ENCODE data around the gene CCDC181. TPM values are rescaled to one million over a fixed set of nuclear protein-coding genes. Genes with fewer than 3 reads are reported as not detected.

CCDC181 gene
- total RNA-seq, 120 experiments from 2014 or later = 3.7 to 15.9 (median 10.7) TPM

Other genes with a start within 250 kb of the CCDC181 start
- 10 to 100 TPM; 15.3 to 50.1 (median 28.3) TPM for gene NME7, start 59.7 kb downstream of the CCDC181 start, total RNA-seq
- 10 to 100 TPM; 20.9 to 36.7 (median 29.5) TPM for gene BLZF1, start 59.3 kb downstream of the CCDC181 start, total RNA-seq
- gene SLC19A2, start 58.5 kb upstream of the CCDC181 start, total RNA-seq = 10 to 100 TPM in 7 of 120 experiments, 1 to 10 TPM in 113; 4.5 to 12.7 (median 7.8) TPM
- gene F5, start 159.0 kb upstream of the CCDC181 start, total RNA-seq = 1 to 10 TPM in 81 of 120 experiments, under 1 TPM in 39; 0.24 to 5.8 (median 1.4) TPM
- 1 to 10 TPM in 9 of 120 experiments, under 1 TPM in 49, not detected in 62; 0.16 to 4.6 (median 0.47) TPM for gene SELP, start 202.7 kb upstream of the CCDC181 start, total RNA-seq

Data from dorsolateral prefrontal cortex (tissue), 118 donors.